ENCODE results near the gene HEG1.

- TF ChIP-seq POLR2A (IDR thresholded peaks at IDR 0.05): no peak
- TF ChIP-seq CTCF (IDR thresholded peaks at IDR 0.05): no peak
These were observed 135.1 kb downstream of the HEG1 start for GRCh38 chr3:124920718-124921117.

Data from heart left ventricle (tissue), 13 donors.